ENCODE measurements around the gene NFAT5. TPM values are rescaled to one million over a fixed set of nuclear protein-coding genes. Genes with fewer than 3 reads are reported as not detected.
"Not testable (repeated sequence)": the region's sequence is repeated elsewhere in the genome, so short reads cannot be mapped to it uniquely, and the experiment has no call there.

The NFAT5 gene
- 10 to 100 TPM; 18.8 to 27.9 (median 22.4) TPM for total RNA-seq
- 1 to 10 TPM; 1.6 to 5.9 (median 2.0) TPM for polyA plus RNA-seq
- long read RNA-seq, donor 1, partial matches to known transcripts, result 1 of 1 reads
- long read RNA-seq, donor 1, other reads (novel, unspliced or antisense), result 0 of 1 reads
- long read RNA-seq, donor 2, partial matches to known transcripts, result 10 of 20 reads
- long read RNA-seq, donor 2, other reads (novel, unspliced or antisense), result 10 of 20 reads

- WGBS, 3 donors, result 0% methylated on average over 34 to 60 of the region's 60 CpGs
- Histone ChIP-seq H3K9me3 (no peaks in the 10 kb centered on the region), H3K36me3 (ENCODE audit: insufficient read depth in 1 of 2, low read depth in 1 of 2) (peaks cover 0 to 8% of the 10 kb centered on the region in 2 donors), H3K4me3 (peak within 1 kb of the TSS; percentile 93), H3K27ac (peak within 1 kb of the TSS; percentile 98), H3K27me3 (ENCODE audit: insufficient read depth in 3 of 3, low read length in 2 of 3) (no peaks in the 10 kb centered on the region), H3K4me1 (peaks cover 26% of the 10 kb centered on the region)
- intact Hi-C loops (cut with DNase I), result loop anchor here (2.0 to 5.0 kb wide), 5 partner anchors 52 to 179 kb away; partner anchors contain the start of gene TERF2 (in 1 of the 2)
- DNase-seq (peak; percentile 85 to 92), ATAC-seq (peak; percentile 84 to 96 (median 94))
- peak; percentile 20 for TF ChIP-seq CTCF (IDR thresholded peaks at IDR 0.05)
These were observed at the start of gene NFAT5 for GRCh38 chr16:69565671-69566239. NFAT5 (plus strand) TSS chr16:69565966; CDS start chr16:69566302, 336 bp downstream.

DNA sequence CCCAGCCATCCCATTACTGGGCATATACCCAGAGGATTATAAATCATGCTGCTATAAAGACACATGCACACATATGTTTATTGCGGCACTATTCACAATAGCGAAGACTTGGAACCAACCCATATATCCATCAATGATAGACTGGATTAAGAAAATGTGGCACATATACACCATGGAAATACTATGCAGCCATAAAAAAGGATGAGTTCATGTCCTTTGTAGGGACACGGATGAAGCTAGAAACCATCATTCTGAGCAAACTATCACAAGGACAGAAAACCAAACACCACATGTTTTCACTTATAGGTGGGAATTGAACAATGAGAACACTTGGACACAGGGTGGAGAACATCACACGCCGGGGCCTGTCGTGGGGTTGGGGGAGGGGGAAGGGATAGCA lies 47.9 kb upstream of the NFAT5 start:
- 93 to 98% (median 94%) methylated on average over 5 to 6 of the region's 6 CpGs for WGBS, 3 donors
- H3K4me1 ChIP-seq; intact Hi-C loops (cut with DNase I); H3K36me3 ChIP-seq (ENCODE audit: insufficient read depth in 1 of 2, low read depth in 1 of 2); ATAC-seq; H3K4me3 ChIP-seq; H3K9me3 ChIP-seq; DNase-seq; H3K27me3 ChIP-seq (ENCODE audit: insufficient read depth in 3 of 3, low read length in 2 of 3); H3K27ac ChIP-seq: not testable (repeated sequence)

- Histone ChIP-seq H3K4me1 (no peaks in the 10 kb centered on the region), H3K27me3 (ENCODE audit: insufficient read depth in 3 of 3, low read length in 2 of 3) (no peaks in the 10 kb centered on the region), H3K4me3 (no peak overlapping the region), H3K27ac (no peak overlapping the region), H3K9me3 (no peaks in the 10 kb centered on the region), H3K36me3 (ENCODE audit: insufficient read depth in 1 of 2, low read depth in 1 of 2) (no peaks in the 10 kb centered on the region)
- intact Hi-C loops (cut with DNase I), result no loop called here
- 95 to 99% (median 96%) methylated on average over 4 of the region's 4 CpGs for WGBS, 3 donors
- no peak for ATAC-seq
- DNase-seq, result no peak
- no peak for TF ChIP-seq CTCF (IDR thresholded peaks at IDR 0.05)
These were observed 45.4 kb upstream of the NFAT5 start for GRCh38 chr16:69520413-69520799.

DNA sequence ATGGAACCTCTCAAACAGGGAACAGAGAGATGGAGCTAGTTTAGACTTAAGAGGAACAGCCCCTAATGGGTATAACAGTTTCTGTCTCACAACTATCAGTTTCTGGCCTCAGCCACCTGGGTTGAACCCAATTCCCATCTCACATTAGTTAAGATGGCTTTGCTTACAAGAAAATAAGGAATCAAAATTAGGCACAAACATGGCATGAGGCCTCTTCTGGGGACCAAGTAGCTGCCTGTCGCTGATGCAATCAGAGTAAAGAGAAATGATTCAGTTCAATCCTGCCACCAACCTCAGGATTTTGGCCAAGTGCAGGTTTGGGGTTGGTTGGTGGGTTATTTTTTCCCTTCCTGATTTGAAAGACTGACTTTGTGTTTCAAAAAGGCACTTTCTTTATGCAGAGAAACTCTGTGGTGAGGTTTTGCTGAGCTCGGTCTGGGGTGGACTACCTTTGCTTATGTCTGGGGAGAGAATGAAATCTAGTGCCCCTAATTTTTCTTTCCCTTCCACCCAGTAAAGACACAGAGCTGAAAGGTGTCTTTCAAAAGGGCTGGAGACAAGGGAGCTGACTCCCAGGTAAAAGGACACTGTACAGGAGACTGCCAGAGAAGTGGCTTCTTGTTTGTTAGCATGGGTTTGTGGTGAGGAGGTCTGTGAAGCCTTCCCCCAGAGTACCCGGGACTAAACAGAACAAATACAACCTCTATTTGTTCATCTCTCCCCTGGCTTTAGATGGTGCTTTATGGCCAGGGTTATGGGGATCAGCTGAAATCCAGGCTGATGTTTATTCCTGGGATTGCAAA lies 44.8 kb upstream of the NFAT5 start:
- no peak for ATAC-seq
- no peaks in the 10 kb centered on the region for H3K9me3 ChIP-seq
- WGBS, 3 donors, result 69 to 80% (median 72%) methylated on average over 3 of the region's 3 CpGs
- TF ChIP-seq CTCF (IDR thresholded peaks at IDR 0.05), result no peak
- no peaks in the 10 kb centered on the region for H3K4me1 ChIP-seq
- H3K27ac ChIP-seq, result no peak overlapping the region
- no peak for DNase-seq
- no peaks in the 10 kb centered on the region for H3K27me3 ChIP-seq (ENCODE audit: insufficient read depth in 3 of 3, low read length in 2 of 3)
- no peaks in the 10 kb centered on the region for H3K36me3 ChIP-seq (ENCODE audit: insufficient read depth in 1 of 2, low read depth in 1 of 2)
- H3K4me3 ChIP-seq, result no peak overlapping the region
- intact Hi-C loops (cut with DNase I), result no loop called here

DNA sequence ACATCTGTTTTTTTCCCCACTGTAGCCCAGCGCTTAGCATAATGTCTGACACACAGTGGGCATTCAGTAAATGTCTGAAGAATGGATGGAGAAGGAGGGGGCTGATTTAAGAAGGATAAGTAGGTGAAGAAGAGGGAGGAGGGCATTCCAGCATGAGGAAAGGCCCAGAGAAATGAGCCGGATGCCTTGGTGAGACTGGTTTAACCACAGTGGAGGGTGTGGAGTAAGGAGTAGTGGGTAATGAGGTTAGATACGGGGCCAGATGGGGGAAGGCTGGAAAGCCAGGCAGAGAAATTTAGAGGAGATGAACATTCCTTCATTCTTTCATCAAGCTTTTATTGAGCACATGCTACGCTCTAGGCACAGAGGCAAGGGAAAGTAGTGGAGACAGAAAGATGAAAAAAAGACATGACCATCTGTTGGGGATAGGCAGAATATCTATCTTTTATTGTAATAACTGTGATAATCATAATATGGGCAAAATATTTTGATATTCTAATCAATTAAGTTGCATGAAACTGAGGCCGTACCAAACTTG lies 43.7 kb upstream of the NFAT5 start:
- intact Hi-C loops (cut with DNase I), result no loop called here
- Histone ChIP-seq H3K9me3 (no peaks in the 10 kb centered on the region), H3K36me3 (ENCODE audit: insufficient read depth in 1 of 2, low read depth in 1 of 2) (no peaks in the 10 kb centered on the region), H3K27ac (no peak overlapping the region), H3K27me3 (ENCODE audit: insufficient read depth in 3 of 3, low read length in 2 of 3) (no peaks in the 10 kb centered on the region), H3K4me3 (no peak overlapping the region), H3K4me1 (no peaks in the 10 kb centered on the region)
- DNase-seq (no peak), ATAC-seq (no peak)
- 87 to 92% (median 91%) methylated on average over 5 of the region's 5 CpGs for WGBS, 3 donors
- TF ChIP-seq CTCF (IDR thresholded peaks at IDR 0.05), result no peak

All from psoas muscle (tissue), 8 donors.